KOPT-K1 (cell line): ENCODE results near the gene ACAD9.
"Not testable (repeated sequence)": the region's sequence is repeated elsewhere in the genome, so short reads cannot be mapped to it uniquely, and the experiment has no call there.

Experiments used
- H3K27ac ChIP-seq: fragments of 200-600 bp; sonication (generic); 2 replicates; pipeline ENCODE4 v1.5.1; 2016; ENCODE audit warnings: antibody characterized with exemption, mild to moderate bottlenecking, low read depth, low read length; ENCODE audit not compliant: poor library complexity, severe bottlenecking
- H3K36me3 ChIP-seq: fragments of 200-600 bp; sonication (generic); 2 replicates; pipeline ENCODE4 v1.5.1; 2017; ENCODE audit warnings: antibody characterized with exemption, mild to moderate bottlenecking, low read length, moderate library complexity; ENCODE audit not compliant: insufficient read depth
- H3K9me3 ChIP-seq: fragments of 200-600 bp; sonication (generic); 2 replicates; pipeline ENCODE4 v1.5.1; 2017; ENCODE audit warnings: antibody characterized with exemption, low read length, mild to moderate bottlenecking; ENCODE audit not compliant: insufficient read depth, poor library complexity, severe bottlenecking

ACAD9 gene

DNA sequence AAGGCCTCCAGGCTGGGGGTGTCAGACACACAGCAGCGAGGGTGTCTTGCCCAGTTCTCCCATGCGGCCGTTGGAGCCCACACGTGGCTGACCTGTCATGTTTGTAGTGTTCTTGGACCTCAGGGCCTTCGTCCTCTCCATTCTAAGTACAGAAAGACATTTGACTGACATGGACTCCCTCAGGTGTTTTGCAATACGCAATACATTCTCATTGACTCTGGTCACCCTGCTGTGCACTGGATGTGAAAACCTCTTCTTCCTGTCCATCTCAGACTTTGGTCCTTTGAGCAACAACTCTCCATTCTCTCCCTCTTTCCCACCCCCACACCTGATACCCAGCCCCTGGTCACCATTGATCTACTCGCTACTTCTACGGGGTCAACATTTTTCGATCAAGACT lies 28.9 kb upstream of the ACAD9 start:
- Histone ChIP-seq H3K9me3 (peaks cover 23% of the 10 kb centered on the region), H3K36me3 (no peaks in the 10 kb centered on the region), H3K27ac (no peak overlapping the region)

DNA sequence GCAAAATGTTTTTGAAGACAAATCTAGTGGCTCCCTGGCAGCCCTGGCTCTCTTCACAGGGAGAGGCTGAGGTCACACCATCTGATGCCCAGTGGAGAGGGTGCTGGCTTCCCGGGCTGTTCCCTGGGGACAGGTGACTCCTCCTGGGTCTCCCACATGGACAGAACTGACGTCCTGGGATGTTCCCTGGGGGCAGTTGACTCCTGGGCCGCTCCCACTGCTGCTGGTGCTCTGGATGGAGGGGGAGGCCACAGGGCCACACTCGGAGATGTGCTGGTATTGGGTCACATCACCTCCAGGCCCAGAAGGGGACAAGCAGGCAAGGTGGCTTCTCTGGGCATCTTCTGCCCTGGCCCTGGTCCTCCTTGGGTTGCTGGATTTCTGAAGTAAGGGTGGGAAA lies 27.8 kb upstream of the ACAD9 start:
- no peak overlapping the region for H3K27ac ChIP-seq
- H3K9me3 ChIP-seq, result peaks cover 33% of the 10 kb centered on the region

DNA sequence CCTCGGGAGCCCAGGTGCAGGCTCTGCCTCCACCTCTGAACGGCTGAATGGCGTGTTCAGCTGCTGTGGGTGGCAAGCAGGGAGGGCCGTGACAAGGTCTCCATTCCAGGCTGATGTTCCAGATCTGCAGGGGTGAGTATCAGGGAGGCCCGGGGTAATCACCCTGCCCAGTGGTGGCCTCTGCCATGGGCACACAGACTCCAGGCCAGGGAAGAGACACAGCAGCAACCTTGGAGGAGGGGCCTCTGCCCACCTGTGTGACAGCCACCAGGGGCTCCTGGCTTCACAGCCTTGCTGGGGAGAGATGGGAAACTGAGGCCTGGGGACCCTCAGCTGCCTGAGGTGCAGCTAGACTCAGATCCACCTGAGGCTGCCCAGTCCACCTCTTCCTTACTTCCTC lies 25.6 kb upstream of the ACAD9 start:
- Histone ChIP-seq H3K9me3 (peaks cover 54% of the 10 kb centered on the region), H3K36me3 (no peaks in the 10 kb centered on the region), H3K27ac (no peak overlapping the region)

More for the DNA sequence above, 27.8 kb upstream of the ACAD9 start:
- no peaks in the 10 kb centered on the region for H3K36me3 ChIP-seq

DNA sequence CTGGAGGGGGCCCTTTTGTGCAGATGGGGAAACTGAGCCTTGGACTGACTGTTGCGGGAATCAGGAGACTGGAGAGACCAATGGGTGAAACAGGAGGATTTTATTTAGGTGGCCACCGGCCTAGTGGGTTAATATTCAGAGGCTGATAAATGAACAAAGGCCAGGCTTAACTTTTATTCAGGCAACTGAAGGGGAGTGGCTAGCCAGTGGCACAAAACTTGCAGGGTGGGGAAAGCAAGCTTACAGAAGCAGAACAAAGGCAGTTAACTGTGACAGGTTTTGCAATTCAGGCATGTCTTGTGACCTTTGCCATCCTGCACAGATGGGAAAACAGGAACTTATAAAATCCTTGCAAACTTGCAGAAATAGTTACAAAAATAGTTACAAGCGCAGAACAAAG lies 24.9 kb upstream of the ACAD9 start:
- H3K9me3 ChIP-seq, result peaks cover 61% of the 10 kb centered on the region
- no peak overlapping the region for H3K27ac ChIP-seq
- no peaks in the 10 kb centered on the region for H3K36me3 ChIP-seq

DNA sequence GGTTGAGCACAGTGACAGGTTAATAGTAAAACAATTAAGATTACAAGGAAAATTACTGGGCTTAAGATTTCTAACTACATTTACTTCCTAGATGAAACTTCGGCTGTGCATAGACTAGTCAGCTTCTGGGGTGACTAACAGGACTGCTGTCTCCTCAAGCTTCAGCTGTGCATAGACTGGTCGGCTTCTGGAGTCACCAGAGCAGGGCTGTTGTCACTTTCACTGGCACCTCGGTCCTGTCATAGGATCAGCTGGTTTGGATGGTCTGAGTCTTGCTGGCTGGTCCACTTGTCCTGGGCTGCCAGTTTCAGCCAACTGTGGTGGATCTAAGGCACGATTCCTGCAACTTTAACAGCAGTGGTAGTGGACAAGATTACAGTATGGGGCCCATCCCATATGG lies 23.9 kb upstream of the ACAD9 start:
- H3K9me3 ChIP-seq, result peaks cover 72% of the 10 kb centered on the region
- no peak overlapping the region for H3K27ac ChIP-seq
- H3K36me3 ChIP-seq, result peaks cover 3% of the 10 kb centered on the region; the same call in 1 of the 2 replicates

DNA sequence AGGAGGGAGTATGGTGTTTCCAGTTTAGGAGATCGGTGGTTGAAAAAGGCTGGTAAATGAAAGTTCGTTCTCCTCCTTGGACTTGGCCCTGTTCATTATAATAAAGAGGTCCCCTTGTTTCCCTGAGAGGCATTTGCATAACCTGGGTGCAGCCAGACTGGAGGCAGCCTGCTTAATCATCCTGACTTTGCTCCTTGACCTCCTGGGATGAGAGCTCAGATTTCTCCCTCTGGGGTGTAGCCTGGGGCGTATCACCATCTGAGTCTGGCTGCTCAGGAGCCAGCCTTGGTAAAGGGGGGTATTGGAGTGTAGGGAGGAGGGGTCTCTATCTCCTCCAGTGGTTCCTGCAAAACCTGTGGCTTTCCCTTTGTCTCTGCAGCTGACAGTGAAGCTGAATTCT lies 21.3 kb upstream of the ACAD9 start:
- H3K9me3 ChIP-seq, result peaks cover 80% of the 10 kb centered on the region
- H3K36me3 ChIP-seq, result peaks cover 9% of the 10 kb centered on the region; the same call in 1 of the 2 replicates
- no peak overlapping the region for H3K27ac ChIP-seq

DNA sequence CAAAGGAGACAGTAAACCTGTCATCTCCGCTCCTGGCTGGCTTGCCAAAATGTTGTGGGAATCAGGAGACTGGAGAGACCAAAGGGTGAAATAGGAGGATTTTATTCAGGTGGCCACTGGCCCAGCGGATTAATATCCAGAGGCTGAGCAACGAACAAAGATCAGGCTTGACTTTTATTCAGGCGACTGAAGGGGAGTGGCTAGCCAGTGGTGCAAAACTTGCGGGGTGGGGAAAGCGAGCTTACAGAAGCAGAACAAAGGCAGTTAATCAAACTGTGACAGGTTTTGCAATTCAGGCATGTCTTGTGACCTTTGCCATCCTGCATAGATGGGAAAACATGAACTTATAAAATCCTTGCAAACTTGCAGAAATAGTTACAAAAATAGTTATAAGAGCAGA lies 19.8 kb upstream of the ACAD9 start:
- no peak overlapping the region for H3K27ac ChIP-seq
- H3K36me3 ChIP-seq, result peaks cover 9% of the 10 kb centered on the region; the same call in 1 of the 2 replicates
- H3K9me3 ChIP-seq, result peaks cover 66% of the 10 kb centered on the region

DNA sequence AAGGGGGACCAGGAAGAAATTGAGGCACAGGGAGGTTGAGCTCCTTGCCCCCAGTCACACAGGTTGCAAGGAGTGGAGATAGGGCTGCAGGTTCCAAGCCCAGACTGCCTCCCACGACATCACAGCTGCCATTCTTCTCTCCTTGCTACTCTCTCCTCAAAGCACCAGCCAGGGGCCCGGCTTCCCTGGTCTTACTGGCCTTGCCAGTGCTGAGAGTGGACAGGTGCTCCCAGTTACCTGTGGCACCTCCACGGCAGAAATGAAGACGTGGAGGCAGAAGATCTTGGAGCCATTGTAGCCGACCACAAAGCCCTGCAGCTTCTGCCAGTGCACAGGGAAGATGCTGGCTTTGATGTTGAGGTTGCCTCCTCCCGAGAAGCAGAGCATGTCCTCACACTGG lies 17.9 kb upstream of the ACAD9 start:
- peaks cover 48% of the 10 kb centered on the region for H3K9me3 ChIP-seq

DNA sequence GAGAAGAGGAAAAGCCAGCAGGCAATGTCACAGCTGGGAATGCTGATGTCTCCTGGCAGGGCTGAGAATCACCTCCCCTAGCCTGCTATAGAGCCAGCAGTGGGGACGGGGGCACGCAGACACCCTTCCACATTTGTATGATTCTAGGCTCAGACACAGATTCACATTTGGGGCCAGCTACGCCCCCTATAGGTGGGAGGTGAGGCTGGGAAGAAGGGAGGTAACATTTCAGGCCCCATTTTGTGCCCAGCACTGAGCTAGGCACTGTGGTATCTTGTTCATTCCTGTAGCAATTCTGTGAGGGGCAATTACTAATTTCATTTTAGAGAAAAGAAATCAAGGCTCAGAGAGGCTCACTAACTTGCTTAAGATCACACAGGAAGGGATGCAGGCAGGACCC lies 15.9 kb upstream of the ACAD9 start:
- Histone ChIP-seq H3K36me3 (peaks cover 9% of the 10 kb centered on the region; the same call in 1 of the 2 replicates), H3K27ac (no peak overlapping the region), H3K9me3 (peaks cover 28% of the 10 kb centered on the region)

More for the DNA sequence above, 17.9 kb upstream of the ACAD9 start:
- Histone ChIP-seq H3K27ac (no peak overlapping the region), H3K36me3 (peaks cover 9% of the 10 kb centered on the region; the same call in 1 of the 2 replicates)

DNA sequence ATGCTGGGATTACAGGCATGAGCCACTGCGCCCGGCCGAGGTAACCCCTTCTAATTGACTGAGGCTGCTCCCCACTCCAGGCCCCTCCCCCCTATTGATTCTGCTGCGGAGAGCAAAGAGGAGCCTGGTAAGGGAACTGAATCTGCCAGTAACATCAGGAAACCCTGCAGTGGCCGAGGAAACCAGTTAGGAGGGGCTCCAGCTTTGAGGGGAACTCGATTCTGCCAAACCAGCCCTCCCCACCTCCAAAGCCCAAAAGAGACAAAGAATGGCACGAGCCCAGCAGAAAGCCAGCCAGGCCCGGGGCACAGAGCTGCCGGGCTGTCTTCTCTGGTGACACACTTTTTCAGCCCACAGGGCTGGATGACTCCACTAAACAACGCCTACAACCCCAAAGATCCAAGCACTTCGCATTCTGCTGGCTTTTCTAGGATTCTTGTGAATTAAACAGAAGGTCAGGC lies 15.0 kb upstream of the ACAD9 start:
- Histone ChIP-seq H3K9me3 (peaks cover 20% of the 10 kb centered on the region), H3K27ac (no peak overlapping the region), H3K36me3 (peaks cover 9% of the 10 kb centered on the region; the same call in 1 of the 2 replicates)

DNA sequence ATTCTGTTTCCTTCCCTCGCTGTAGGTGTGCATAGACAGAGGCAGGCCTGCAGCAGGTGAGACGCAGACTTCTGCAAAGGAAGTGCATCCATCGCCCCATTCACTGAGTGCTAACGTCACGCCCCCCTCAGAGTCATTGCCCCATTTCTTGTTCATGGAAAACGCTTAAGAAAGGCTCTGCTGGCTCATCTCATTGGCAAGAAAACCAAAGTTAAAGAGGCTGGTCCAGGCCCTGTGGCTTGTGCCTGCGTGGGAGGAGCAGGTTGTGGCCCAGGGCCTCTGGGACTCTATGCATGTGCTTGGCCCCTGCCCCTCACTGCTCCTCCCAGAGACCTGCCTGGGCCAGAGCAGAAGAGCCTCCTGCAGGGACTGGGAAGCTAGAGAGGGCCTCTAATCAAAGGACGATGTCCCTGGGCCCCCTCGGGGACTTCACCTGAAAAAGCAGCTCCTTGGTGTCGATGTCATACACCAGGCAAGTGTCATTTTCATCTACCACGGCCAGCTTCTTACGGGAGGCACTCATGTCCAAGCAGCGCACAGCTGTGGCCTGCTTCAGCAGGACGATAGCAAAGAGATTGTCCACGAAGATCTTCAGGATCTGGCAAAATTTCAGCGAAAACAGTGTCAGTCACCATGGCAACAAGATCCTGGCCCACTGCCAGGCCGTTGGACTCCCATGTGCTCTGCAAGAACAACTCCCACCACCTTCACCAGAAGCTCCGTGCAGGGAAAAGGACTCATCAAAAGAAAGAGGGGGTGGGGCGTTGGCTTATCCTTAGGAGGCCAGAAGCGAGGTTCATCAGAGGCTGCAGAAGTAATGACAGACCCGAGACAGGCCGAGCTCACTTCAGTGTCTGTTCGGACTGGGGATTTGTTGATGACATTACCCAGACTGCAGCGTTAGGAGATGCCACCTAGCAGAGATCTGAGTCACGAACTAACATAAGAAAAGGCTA lies 14.3 kb upstream of the ACAD9 start:
- H3K9me3 ChIP-seq, result peaks cover 12% of the 10 kb centered on the region
- H3K36me3 ChIP-seq, H3K27ac ChIP-seq: not testable (repeated sequence)

DNA sequence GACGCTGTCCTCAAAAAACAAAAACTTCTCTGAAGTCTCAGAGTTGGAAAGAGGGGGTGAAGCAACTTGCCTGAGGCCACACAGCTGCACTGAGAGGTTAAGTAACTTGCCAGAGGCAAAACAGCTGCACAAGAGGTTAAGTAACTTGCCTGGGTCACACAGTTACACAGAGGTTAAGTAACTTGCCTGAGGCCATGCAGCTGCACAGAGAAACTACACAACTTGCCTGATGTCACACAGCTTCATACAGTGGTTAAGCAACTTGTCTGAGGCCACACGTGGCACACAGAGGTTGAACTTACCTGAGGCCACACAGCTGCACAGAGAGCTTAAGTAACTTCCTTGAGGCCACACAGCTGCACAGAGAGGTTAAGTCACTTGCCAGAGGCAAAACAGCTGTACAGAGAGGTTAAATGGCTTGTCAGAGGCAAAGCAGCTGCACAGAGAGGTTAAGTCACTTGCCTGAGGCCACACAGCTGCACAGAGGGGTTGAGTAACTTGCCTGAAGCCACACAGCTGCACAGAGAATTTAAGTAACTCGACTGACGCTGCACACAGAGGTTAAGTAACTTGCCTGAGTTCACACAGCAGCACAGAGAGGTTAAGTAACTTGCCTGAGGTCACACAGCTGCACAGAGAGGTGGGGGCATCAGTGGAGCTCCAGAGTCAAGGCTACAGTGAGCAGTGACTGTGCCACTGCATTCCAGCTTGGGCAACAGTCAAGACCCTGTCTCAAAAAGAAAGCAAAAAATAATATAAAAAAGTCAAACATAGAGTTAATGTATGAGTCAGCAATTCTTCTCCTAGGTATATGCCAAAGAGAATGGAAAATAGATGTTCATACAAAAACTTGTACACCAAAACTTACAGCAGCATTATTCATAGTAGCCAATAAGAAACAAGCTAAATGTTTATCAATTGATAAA lies 12.0 kb upstream of the ACAD9 start:
- no peaks in the 10 kb centered on the region for H3K9me3 ChIP-seq
- no peaks in the 10 kb centered on the region for H3K36me3 ChIP-seq
- H3K27ac ChIP-seq, result no peak overlapping the region

DNA sequence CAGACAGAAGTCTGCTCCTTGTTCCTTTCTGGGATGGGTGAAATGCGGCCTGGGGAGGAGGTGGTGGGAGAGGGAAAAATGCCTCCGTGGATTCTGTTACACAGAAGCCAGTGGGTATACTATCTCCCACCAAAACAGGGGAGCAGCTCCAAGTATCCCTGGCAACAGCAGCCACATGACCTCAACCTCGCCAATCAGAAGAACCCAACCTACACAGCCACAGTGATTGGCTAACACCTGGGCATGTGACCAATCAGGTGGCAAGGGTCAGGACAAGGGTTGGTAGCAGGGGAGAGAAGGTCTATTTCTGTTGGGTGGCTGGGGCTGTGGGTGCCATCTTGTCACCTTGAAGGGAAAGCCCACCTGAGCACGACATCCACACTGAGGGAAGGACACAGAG lies 9.1 kb upstream of the ACAD9 start:
- Histone ChIP-seq H3K36me3 (no peaks in the 10 kb centered on the region), H3K9me3 (no peaks in the 10 kb centered on the region), H3K27ac (no peak overlapping the region)

DNA sequence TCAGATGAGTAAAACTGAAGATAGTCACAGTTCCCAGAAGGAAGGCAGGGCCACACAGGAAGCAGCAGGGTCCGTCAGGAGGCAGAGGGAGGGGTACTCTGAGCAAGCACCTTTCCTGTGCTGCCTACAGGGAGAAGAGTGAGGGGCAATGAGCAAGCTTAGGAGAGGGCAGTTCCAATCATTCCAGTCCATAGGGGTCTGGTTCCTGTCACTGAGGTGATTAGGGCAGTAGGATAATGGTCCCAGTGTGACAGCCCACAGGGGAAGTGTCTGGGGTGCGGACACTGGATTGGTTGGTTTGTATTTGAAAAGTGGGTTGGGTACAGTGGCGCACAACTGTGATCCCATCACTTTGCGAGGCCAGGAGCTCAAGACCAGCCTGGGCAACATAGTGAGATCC lies 7.1 kb upstream of the ACAD9 start:
- Histone ChIP-seq H3K27ac (no peak overlapping the region), H3K9me3 (no peaks in the 10 kb centered on the region), H3K36me3 (peaks cover under 1% of the 10 kb centered on the region; the same call in 1 of the 2 replicates)

DNA sequence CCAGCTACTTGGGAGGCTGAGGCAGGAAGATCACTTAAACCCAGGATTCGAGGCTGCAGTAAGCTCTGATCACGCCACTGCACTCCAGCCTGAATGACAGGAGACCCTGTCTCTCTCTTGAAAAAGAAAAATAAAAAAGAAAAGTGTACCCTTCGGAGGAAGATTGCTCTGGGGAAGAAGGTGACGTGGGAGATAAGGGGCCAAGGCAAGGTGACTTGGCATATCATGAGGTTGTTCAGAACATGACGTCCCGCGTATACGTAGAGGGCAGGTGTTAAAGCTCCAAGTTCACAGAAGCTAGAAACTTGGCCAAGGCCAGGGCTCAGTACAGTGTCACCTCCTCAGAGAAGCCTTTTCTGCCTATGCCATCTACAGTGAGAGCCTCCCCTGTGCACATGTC lies 6.7 kb upstream of the ACAD9 start:
- Histone ChIP-seq H3K27ac (no peak overlapping the region), H3K9me3 (no peaks in the 10 kb centered on the region), H3K36me3 (peaks cover 6% of the 10 kb centered on the region; the same call in 1 of the 2 replicates)
